Hippocampal formation (tissue), 2 donors: ENCODE results near the gene SETMAR.

Experiments used
- DNase-seq, 2 donors: peaks; one replicate each; lab custom pipeline; 2025; lab: John Stamatoyannopoulos, UW

The SETMAR gene

DNA sequence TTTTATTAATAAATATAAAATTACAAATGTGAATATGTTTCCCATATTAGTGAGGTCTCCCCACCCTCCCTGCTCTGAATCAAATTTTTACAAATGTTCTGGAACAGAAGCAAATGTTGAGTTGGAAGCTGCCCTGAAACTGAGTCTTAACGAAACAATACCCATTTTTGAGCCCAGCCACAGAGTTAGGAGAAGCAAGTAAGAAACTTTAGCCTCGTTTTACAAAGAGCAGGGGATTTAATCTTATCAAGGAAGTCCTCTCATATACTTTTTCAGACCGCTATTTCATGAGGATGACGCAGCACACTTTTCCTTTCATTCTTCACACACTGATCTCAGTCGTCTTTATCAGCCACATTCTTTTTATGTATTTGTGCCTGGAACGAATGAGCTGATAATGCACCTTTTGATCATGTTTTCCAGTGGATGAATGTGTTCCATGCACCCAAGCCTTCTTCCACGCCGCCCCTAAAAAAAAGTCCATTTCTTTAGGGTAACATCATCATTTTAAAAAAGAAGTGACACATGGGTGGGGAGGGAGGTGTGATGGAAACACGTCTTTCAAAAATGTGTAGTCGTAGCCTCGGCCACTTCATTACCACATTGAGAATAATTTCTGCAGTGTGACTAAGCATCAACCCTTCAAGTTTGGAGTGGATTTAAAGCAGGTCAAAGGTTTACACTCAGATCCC, 48.1 kb downstream of the SETMAR start:
- DNase-seq, result no peak

DNA sequence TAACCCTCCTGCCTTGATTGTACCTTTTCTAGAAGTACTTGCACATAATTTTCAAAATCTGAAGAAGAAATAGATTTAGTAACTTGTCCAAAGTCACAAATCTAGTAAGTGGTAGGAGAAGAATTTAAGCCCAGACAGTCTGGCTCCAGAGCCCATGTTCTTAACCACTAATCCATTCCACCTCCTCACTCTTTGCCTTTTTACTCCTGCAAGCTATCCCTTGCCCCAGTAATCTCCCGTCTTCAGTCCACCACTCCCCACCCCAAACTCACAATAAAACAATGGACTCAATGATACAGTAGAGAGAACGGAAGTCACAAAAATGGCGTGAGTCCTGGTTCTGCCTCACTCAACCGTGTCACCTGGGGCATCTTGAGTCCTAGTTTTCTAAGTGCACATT, 48.7 kb downstream of the SETMAR start:
- no peak for DNase-seq

- DNase-seq, result no peak
Measured at GRCh38 chr3:4355401-4356219, 52.4 kb downstream of the SETMAR start.

GRCh38 chr3:4356220-4356540, 53.0 kb downstream of the SETMAR start:
- no peak for DNase-seq

DNA sequence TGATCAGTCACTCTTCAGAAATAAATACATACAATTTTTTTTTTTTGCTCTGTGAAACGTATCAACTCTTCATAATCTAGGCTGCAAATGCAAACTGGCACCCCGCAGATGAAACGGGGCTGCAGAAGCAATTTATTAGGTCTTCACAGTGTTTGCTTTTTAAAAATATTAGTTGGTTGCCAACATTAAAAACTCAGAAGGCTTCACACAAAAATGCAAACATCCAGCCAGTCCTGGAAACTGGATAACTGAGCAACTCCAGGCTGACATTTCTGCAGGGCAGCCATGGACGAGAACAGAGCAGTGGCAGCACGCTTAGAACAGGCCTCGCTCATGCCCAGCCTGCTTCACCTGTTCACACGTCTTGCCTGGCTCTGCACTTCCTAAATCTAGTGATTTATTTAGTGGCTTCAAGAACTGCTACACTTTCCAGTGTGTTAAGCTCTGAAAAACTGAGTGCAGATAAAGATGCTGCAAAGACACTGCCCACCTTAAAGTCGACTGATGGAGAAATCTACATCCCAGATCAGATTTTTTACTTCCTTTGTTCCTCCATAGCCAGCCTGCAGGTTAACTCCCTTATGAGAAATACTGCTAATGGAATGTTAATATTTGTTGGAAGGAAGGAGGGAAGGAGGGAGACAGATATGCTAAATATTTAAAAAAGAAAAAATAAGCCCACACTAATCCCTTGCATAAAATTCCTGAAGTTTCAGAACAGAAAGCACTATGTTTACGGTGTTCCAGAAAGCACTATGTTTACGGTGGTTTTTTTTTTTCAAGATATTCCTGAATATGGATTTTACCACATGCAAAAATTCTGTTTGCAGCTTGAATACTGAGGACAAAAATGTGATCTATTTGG, 53.6 kb downstream of the SETMAR start:
- no peak for DNase-seq

- DNase-seq, result no peak
Measured at GRCh38 chr3:4358273-4358672, 55.1 kb downstream of the SETMAR start.

- DNase-seq, result no peak
Measured at GRCh38 chr3:4359805-4360502, 56.8 kb downstream of the SETMAR start.

DNA sequence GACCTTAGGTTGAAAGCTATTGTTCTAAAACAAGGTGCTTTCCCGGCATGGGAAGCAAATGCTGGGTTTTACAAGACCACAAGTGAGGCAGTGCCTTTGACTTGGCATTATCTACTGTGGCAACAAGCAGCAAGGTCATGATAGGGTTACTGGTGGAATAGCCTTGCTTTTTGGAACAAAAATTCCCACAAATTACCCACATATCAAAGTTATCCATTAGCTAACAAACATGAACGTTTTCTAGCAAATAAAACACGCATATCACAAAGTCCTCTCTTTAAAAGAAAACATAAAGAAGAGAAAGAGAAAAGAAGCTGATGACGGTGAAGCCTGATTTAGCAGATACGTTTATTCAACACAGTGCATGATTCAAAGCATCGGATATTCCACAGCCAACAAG, 57.6 kb downstream of the SETMAR start:
- no peak for DNase-seq

DNA sequence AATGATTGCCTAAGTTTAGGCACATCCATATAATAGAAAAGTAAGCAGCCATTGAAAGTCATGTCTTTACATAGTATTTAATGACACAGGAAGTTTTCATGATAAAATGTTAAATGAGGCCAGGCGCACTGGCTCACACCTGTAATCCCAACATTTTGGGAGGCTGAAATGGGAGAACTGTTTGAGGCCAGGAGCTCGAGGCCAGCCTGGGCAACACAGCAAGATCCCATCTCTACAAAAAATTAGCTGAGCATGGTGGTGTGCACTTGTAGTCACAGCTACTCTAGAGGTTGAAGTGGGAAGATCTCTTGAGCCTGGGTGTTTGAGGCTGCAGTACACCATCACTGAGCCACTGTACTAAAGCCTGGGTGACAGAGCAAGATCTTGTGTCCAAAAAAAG, 59.4 kb downstream of the SETMAR start:
- no peak for DNase-seq
